ENCODE measurements around the gene CEP135.

DNA sequence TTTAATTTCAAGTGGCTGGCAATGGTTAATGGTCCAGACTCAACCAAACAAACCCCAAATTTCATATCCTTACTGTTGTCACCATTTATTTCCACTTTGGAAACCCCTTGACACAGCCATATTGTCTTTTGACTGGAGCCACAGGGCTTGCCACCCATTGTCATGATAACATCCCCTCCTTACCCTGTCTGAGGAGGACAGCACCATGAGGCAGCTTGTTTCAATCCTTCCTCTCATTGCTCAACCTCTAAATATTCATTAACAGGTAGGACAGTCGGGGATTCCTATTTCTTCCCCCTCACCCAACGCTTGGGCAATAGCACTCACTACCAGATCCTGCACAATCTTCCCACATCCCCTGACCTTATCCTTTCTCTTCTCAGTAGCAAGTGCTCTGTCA is 92.1 kb downstream of the CEP135 start:
- TF ChIP-seq CTCF (IDR thresholded peaks at IDR 0.05) (no peak), EZH2 (IDR thresholded peaks at IDR 0.05; ENCODE audit: borderline replicate concordance, insufficient read depth, low read depth, low read length, poor library complexity, severe bottlenecking) (no peak)
